ENCODE data around the gene ANKRD33B.
A peak's percentile ranks its signal among the peaks of the same experiment; 100 is the strongest.
"Not testable (repeated sequence)": the region's sequence is repeated elsewhere in the genome, so short reads cannot be mapped to it uniquely, and the experiment has no call there.

ANKRD33B gene

GRCh38 chr5:10537624-10538023 lies 26.2 kb upstream of the ANKRD33B start:
- DNase-seq = no peak

- DNase-seq = no peak
Measured at GRCh38 chr5:10538103-10538788, 25.6 kb upstream of the ANKRD33B start.

- DNase-seq = no peak
Measured at GRCh38 chr5:10538789-10539686, 24.8 kb upstream of the ANKRD33B start.

- DNase-seq = peak; percentile 56
Measured at GRCh38 chr5:10539687-10539998, 24.2 kb upstream of the ANKRD33B start.

GRCh38 chr5:10540036-10540544 lies 23.8 kb upstream of the ANKRD33B start:
- no peak for DNase-seq

- DNase-seq = no peak
Measured at GRCh38 chr5:10540951-10541646, 22.8 kb upstream of the ANKRD33B start.

- no peak for DNase-seq
Measured at GRCh38 chr5:10542055-10542550, 21.8 kb upstream of the ANKRD33B start.

- DNase-seq = no peak
Measured at GRCh38 chr5:10543585-10544040, 20.3 kb upstream of the ANKRD33B start.

- no peak for DNase-seq
Measured at GRCh38 chr5:10545084-10545483, 18.8 kb upstream of the ANKRD33B start.

GRCh38 chr5:10546186-10546585 lies 17.7 kb upstream of the ANKRD33B start:
- DNase-seq = no peak

- DNase-seq = no peak
Measured at GRCh38 chr5:10548418-10549122, 15.3 kb upstream of the ANKRD33B start.

GRCh38 chr5:10549123-10549514 lies 14.8 kb upstream of the ANKRD33B start:
- DNase-seq = not testable (repeated sequence)

- DNase-seq = peak; percentile 42
Measured at GRCh38 chr5:10550222-10550995, 13.5 kb upstream of the ANKRD33B start.

GRCh38 chr5:10551782-10552138 lies 12.1 kb upstream of the ANKRD33B start:
- no peak for DNase-seq

GRCh38 chr5:10552183-10553143 lies 11.4 kb upstream of the ANKRD33B start:
- DNase-seq = peak; percentile 55

- no peak for DNase-seq
Measured at GRCh38 chr5:10553476-10553875, 10.4 kb upstream of the ANKRD33B start.

- peak; percentile 89 for DNase-seq
Measured at GRCh38 chr5:10555277-10555684, 8.6 kb upstream of the ANKRD33B start.

GRCh38 chr5:10556289-10556807 lies 7.5 kb upstream of the ANKRD33B start:
- DNase-seq = peak; percentile 81

GRCh38 chr5:10556893-10557746 lies 6.8 kb upstream of the ANKRD33B start:
- peak; percentile 49 for DNase-seq
